Muscle layer of duodenum (tissue), 2 donors: Measurements from ENCODE around the gene PCSK1.
"Not testable (repeated sequence)": the region's sequence is repeated elsewhere in the genome, so short reads cannot be mapped to it uniquely, and the experiment has no call there.

Experiments used
- H3K27ac ChIP-seq: one replicate; pipeline ENCODE4 v1.7.0; 2013; ENCODE audit warnings: mild to moderate bottlenecking, low read length
- H3K27me3 ChIP-seq: one replicate; pipeline ENCODE4 v1.7.0; 2013; ENCODE audit warnings: low read depth, mild to moderate bottlenecking, control low read depth, low read length
- H3K36me3 ChIP-seq, 2 donors: one replicate each; pipeline ENCODE4 v1.7.0; 2013; ENCODE audit warnings: low read length in 2 of 2, control low read depth in 1 of 2, mild to moderate bottlenecking in 1 of 2; ENCODE audit not compliant: insufficient read depth in 2 of 2, control insufficient read depth in 1 of 2
- H3K4me1 ChIP-seq, 2 donors: one replicate each; pipeline ENCODE4 v1.7.0; 2013; ENCODE audit warnings: low read length in 2 of 2, mild to moderate bottlenecking in 2 of 2, control low read depth in 1 of 2, moderate library complexity in 1 of 2; ENCODE audit not compliant: insufficient read depth in 2 of 2, control insufficient read depth in 1 of 2
- H3K4me3 ChIP-seq, 2 donors: one replicate each; pipeline ENCODE4 v1.7.0; 2013; ENCODE audit warnings: low read length in 2 of 2, low read depth in 1 of 2, mild to moderate bottlenecking in 1 of 2
- H3K9me3 ChIP-seq, 2 donors: one replicate each; pipeline ENCODE4 v1.7.0; 2013; ENCODE audit warnings: low read length in 2 of 2, control low read depth in 1 of 2, mild to moderate bottlenecking in 1 of 2; ENCODE audit not compliant: control insufficient read depth in 1 of 2
- donor health status: healthy.

The PCSK1 gene

DNA sequence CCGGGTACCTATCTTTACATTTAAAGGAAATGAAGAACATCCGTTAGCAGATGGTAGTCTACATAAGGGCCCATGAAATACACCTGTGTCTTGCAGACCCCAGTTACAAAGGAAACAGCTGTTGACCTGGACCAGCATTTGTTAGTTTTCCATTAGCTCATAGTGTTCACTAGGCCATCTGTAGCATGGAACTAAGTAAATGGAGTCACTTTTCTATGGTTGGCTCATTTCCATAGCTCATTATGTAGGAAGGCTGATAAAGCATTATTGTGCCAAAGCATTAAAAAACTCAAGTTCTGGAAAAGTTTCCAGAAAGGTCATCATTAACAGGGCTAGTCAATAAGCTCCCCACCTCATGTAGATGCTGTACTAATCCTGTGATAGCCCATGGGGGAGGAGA lies 62.1 kb downstream of the PCSK1 start:
- Histone ChIP-seq H3K4me1 (no peaks in the 10 kb centered on the region), H3K27ac (no peak overlapping the region), H3K9me3 (peaks cover 0 to 3% of the 10 kb centered on the region in 2 donors), H3K4me3 (no peak overlapping the region), H3K36me3 (no peaks in the 10 kb centered on the region), H3K27me3 (no peaks in the 10 kb centered on the region)

DNA sequence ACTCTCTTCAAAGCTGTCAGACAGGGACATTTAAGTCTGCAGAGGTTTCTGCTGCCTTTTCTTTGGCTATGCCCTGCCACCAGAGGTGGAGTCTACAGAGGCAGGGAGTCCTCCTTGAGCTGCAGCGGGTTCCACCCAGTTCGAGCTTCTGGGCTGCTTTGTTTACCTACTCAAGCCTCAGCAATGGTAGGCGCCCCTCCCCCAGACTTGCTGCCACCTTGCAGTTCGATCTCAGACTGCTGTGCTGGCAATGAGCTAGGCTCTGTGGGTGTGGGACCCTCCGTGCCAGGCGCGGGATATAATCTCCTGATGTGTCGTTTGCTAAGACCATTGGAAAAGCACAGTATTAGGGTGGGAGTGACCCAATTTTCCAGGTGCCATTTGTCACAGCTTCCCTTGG lies 65.7 kb downstream of the PCSK1 start:
- H3K9me3 ChIP-seq, H3K4me1 ChIP-seq, H3K27ac ChIP-seq, H3K27me3 ChIP-seq, H3K4me3 ChIP-seq, H3K36me3 ChIP-seq: not testable (repeated sequence)

DNA sequence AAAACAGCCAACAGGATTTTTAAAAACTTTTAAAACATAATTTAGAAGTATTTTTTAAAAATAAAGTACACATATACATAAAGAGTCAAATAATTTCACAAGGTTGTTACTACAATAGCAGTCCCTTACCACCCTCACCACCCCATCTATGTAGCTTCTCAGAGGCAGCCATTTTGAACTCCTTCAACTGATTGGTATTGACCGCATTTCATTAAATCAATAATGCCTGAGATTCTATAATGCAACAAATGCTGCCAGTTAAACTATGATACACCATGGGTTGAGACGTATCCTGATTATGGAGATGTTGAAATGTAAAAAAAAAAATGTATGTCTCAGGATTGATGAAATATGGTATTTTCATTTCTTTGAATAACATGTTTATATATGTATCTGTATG lies 78.8 kb downstream of the PCSK1 start:
- no peaks in the 10 kb centered on the region for H3K36me3 ChIP-seq
- no peak overlapping the region for H3K4me3 ChIP-seq
- H3K4me1 ChIP-seq: no peaks in the 10 kb centered on the region
- no peaks in the 10 kb centered on the region for H3K9me3 ChIP-seq
- no peak overlapping the region for H3K27ac ChIP-seq
- H3K27me3 ChIP-seq: no peaks in the 10 kb centered on the region

DNA sequence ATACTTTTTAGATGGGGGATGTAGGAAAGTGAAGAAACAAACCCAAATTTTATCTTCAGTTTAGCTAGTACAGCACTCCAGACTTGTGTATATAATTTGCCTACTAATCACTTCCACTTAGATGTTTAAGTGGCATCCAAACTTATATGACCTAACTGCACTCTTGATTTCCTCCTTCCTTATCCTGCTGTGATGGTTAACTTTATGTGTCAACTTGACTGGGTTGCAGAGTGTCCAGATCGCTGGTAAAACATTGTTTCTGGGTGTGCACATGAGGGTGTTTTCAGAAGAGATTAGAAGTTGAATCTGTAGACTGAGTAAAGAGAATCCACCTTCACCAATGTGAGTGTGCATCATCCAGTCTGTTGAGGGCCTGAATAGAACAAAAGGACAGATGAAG lies 79.8 kb downstream of the PCSK1 start:
- H3K4me1 ChIP-seq: no peaks in the 10 kb centered on the region
- no peaks in the 10 kb centered on the region for H3K27me3 ChIP-seq
- H3K9me3 ChIP-seq: no peaks in the 10 kb centered on the region
- H3K27ac ChIP-seq: no peak overlapping the region
- H3K36me3 ChIP-seq: no peaks in the 10 kb centered on the region
- H3K4me3 ChIP-seq: no peak overlapping the region

DNA sequence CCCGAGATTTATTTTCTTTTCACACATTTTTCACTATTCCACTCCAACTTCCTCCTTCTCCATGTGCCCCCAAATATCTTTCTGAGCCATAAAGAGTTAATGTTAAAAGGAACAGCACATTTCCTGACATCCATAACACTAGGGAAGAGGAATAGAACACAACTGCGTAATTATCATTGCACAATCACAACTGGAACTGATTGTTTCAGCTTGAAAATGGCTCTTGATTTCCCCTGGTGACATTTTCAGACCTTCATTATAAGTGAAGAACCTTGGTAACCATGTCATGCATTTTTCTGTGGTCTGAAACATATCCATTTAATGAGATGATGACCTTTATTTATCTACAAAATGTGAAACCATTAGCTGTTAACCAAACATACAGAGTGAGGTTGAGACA lies 82.4 kb downstream of the PCSK1 start:
- Histone ChIP-seq H3K36me3 (no peaks in the 10 kb centered on the region), H3K9me3 (no peaks in the 10 kb centered on the region), H3K4me3 (no peak overlapping the region), H3K4me1 (no peaks in the 10 kb centered on the region), H3K27ac (no peak overlapping the region), H3K27me3 (no peaks in the 10 kb centered on the region)

DNA sequence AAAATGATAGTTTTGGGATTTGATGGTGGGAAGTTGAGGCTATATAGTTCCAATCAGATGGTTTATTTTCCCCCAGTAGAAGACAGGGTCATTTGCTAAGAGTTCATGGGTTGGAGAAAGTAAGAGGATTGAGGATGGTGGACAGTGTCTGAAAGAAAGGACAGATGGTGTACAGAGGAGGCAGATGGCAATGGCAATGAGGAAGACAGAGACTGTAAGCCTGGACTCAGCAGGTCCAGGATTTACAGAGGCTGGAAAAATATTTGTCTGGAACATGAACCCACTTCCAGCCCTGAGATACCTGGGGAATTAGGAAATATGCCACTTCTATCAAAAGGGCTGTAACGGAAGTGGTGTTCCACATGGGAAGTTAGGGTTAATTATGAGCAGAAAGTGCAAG lies 84.5 kb downstream of the PCSK1 start:
- no peaks in the 10 kb centered on the region for H3K36me3 ChIP-seq
- H3K27me3 ChIP-seq: no peaks in the 10 kb centered on the region
- no peaks in the 10 kb centered on the region for H3K9me3 ChIP-seq
- H3K4me1 ChIP-seq: no peaks in the 10 kb centered on the region
- no peak overlapping the region for H3K27ac ChIP-seq
- no peak overlapping the region for H3K4me3 ChIP-seq

DNA sequence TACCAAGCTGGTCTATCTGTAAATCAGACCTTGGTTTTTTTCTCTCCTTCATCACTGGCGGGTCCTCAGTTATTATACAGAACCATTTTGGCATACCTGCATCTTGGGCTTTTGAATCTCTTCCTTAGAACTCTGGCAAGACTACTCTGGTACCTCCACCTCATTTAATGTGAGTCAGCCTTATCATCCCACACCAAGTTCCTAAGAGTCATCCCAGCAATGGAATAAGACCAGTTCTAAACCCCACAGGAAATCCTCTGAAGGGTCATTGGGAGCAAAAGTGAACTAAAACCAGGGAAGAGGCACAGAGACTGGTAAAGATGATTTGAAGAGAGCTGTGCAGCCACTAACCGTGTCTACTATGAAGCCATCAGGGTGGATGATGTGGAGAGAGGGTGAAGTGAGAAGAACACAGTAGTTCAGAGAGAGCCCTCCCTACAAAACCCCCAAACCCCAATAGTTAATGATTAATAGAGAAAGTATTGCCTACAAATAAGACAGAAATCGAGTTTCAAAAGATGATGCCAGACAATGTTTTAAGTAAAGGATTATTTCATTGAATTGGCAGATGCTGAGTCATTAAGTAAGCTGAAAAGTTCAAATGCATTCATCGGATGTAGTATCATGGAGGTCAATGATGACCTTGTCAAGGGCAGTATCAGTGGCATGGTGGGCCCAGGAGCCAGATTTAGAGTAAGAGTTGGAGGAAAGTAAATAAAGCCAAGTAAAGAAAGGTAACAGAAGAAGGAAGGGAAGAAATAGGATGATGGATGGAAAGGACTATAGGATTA lies 85.4 kb downstream of the PCSK1 start:
- H3K9me3 ChIP-seq: no peaks in the 10 kb centered on the region
- no peak overlapping the region for H3K27ac ChIP-seq
- H3K4me3 ChIP-seq: no peak overlapping the region
- H3K36me3 ChIP-seq: no peaks in the 10 kb centered on the region
- no peaks in the 10 kb centered on the region for H3K4me1 ChIP-seq
- H3K27me3 ChIP-seq: no peaks in the 10 kb centered on the region

DNA sequence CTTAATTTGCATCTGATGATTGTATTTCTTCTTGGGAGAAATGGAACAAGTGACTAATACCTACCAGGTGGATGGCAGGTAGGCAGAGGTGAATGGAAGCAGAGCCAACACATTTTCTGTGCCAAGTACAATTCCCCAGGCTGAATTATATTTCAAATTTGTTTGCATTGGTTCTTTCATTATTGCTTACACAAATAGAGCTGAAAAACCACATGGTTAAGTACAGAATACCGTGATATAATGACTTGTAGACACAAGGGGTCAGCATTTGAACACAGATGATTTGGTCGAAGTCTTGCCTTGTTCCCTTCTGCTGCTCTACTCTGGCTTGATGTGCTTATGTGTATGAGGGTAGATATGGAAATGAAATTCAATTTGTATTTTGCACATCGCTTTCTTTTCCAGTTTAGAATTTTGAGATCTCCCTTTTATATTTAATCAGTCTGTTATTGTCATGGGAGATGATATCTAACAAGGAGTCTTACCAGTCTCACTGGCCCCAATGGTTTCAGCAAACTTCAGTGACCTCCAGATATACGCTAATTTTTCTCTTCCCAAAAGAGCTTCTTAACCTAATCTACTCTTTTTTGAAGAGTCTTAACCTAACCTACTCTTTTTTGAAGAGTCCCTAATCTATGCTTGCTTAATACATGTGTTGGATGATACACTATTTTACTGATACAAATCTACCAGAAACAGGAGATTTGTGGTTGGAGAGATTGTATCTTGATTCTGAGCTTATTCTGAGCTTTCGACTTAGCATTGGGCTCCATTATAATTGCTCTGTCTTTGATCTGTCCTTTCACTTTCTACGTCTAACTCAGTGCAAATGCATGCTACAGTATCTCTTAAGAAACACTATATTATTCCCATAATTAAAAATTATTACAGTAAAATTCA lies 88.1 kb downstream of the PCSK1 start:
- H3K4me1 ChIP-seq: no peaks in the 10 kb centered on the region

DNA sequence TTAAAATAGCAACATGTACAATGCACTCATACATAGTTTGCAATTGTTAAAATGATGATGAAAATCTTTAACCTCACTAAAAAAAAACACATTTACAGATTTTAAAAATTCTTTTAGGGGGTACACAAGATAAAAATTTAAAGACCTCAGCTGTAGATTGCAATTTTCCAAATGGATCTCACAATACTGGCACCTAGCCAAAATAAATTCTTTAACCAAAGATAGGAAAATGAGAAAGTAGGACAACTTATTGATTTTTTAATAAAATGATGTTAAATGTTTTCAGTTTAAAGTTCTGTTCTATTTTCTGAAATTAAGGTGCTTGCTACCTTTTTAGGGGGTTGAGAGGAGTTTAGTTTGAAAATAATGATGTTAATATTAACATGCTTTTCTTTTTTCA lies 90.0 kb downstream of the PCSK1 start:
- H3K4me3 ChIP-seq: no peak overlapping the region
- no peaks in the 10 kb centered on the region for H3K27me3 ChIP-seq
- no peak overlapping the region for H3K27ac ChIP-seq
- no peaks in the 10 kb centered on the region for H3K36me3 ChIP-seq
- H3K4me1 ChIP-seq: peaks cover 0 to 3% of the 10 kb centered on the region in 2 donors
- H3K9me3 ChIP-seq: no peaks in the 10 kb centered on the region

More for the DNA sequence above, 88.1 kb downstream of the PCSK1 start:
- Histone ChIP-seq H3K27me3 (no peaks in the 10 kb centered on the region), H3K36me3 (no peaks in the 10 kb centered on the region), H3K9me3 (no peaks in the 10 kb centered on the region), H3K4me3 (no peak overlapping the region), H3K27ac (no peak overlapping the region)

DNA sequence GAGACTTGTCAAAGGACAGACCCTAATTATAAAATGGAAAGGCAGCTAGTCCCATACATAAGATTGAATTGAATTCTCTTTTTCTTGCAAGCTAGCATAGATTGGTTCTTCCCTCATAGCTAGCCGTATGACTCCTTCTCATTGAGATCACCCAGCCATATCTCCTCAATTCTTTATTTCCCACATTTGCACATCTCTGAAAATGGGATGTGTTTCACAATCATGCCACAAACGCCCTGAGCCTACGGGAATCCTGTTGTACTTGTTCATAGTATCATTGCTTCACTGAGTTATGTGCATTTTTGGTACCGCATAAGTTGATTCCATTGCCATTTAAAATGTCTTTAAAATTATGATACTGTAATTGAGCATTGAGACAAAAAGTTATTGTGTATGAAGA lies 90.5 kb downstream of the PCSK1 start:
- no peak overlapping the region for H3K27ac ChIP-seq
- H3K4me1 ChIP-seq: peaks cover 0 to 4% of the 10 kb centered on the region in 2 donors
- H3K27me3 ChIP-seq: no peaks in the 10 kb centered on the region
- H3K4me3 ChIP-seq: no peak overlapping the region
- H3K9me3 ChIP-seq: no peaks in the 10 kb centered on the region
- no peaks in the 10 kb centered on the region for H3K36me3 ChIP-seq
